SK-N-SH (cell line): ENCODE data around the gene MYPN.

Source experiments
- EP300 ChIP-seq, 2 experiments: IDR thresholded peaks; 2 replicates each; pipeline versions ENCODE4 v1.4.0 to v1.6.1; 2012; ENCODE audit warnings: borderline replicate concordance in 1 of 2, low read depth in 1 of 2, low read length in 1 of 2
- POLR2AphosphoS5 ChIP-seq: IDR thresholded peaks from 2 replicates; pipeline ENCODE4 v1.6.1; 2012; ENCODE audit warnings: low read depth, low read length
- TF ChIP-seq, protein P1 (sequence below): fragments of 150-350 bp; IDR thresholded peaks from 2 replicates; pipeline ENCODE4 v1.6.1; 2016; ENCODE audit warnings: mild to moderate bottlenecking, low read depth, low read length
- TF ChIP-seq, protein P2 (sequence below): fragments of 200-600 bp; sonication (generic); IDR thresholded peaks from 2 replicates; pipeline ENCODE4 v1.6.1; 2017; ENCODE audit warnings: antibody characterized with exemption, mild to moderate bottlenecking, moderate library complexity
- TF ChIP-seq, protein P3 (sequence below): IDR thresholded peaks from 2 replicates; pipeline ENCODE4; 2012

DNA sequence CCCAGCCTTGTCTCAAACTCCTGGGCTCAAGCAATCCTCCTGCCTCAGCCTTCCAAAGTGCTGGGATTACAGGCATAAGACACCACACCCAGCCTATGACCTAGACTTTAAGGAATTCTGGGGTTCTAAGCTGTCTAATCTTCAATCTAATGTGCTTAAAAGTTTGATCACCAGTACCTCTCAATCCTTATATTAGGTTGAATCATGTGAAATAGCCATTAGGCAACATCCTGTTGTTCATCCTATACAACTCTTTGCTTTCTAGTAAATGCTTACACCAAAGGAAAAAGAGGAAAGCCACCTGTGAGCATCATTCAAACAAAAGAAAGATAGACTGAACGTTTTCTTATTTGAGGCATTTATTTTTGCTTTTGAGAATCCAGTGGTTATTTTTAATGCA is 66.7 kb downstream of the MYPN start:
- TF ChIP-seq, protein P1, sequence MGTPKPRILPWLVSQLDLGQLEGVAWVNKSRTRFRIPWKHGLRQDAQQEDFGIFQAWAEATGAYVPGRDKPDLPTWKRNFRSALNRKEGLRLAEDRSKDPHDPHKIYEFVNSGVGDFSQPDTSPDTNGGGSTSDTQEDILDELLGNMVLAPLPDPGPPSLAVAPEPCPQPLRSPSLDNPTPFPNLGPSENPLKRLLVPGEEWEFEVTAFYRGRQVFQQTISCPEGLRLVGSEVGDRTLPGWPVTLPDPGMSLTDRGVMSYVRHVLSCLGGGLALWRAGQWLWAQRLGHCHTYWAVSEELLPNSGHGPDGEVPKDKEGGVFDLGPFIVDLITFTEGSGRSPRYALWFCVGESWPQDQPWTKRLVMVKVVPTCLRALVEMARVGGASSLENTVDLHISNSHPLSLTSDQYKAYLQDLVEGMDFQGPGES, result no peak
- TF ChIP-seq, protein P2, sequence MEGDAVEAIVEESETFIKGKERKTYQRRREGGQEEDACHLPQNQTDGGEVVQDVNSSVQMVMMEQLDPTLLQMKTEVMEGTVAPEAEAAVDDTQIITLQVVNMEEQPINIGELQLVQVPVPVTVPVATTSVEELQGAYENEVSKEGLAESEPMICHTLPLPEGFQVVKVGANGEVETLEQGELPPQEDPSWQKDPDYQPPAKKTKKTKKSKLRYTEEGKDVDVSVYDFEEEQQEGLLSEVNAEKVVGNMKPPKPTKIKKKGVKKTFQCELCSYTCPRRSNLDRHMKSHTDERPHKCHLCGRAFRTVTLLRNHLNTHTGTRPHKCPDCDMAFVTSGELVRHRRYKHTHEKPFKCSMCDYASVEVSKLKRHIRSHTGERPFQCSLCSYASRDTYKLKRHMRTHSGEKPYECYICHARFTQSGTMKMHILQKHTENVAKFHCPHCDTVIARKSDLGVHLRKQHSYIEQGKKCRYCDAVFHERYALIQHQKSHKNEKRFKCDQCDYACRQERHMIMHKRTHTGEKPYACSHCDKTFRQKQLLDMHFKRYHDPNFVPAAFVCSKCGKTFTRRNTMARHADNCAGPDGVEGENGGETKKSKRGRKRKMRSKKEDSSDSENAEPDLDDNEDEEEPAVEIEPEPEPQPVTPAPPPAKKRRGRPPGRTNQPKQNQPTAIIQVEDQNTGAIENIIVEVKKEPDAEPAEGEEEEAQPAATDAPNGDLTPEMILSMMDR, result no peak
- TF ChIP-seq, protein P3, sequence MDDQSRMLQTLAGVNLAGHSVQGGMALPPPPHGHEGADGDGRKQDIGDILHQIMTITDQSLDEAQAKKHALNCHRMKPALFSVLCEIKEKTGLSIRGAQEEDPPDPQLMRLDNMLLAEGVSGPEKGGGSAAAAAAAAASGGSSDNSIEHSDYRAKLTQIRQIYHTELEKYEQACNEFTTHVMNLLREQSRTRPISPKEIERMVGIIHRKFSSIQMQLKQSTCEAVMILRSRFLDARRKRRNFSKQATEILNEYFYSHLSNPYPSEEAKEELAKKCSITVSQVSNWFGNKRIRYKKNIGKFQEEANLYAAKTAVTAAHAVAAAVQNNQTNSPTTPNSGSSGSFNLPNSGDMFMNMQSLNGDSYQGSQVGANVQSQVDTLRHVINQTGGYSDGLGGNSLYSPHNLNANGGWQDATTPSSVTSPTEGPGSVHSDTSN, result no peak
- no peak for TF ChIP-seq EP300 (IDR thresholded peaks at IDR 0.05; ENCODE audit: borderline replicate concordance in 1 of 2, low read depth in 1 of 2, low read length in 1 of 2)
- TF ChIP-seq POLR2AphosphoS5, result no peak
